NOMO-1 treated with dmso at 0.1 percent for 144 hours (cell line): ENCODE measurements around the gene FADS6.

Source experiments
- DNase-seq: peaks from one replicate; lab custom pipeline; 2025; ENCODE audit not compliant: unreplicated experiment; lab: John Stamatoyannopoulos, UW

The FADS6 gene

DNA sequence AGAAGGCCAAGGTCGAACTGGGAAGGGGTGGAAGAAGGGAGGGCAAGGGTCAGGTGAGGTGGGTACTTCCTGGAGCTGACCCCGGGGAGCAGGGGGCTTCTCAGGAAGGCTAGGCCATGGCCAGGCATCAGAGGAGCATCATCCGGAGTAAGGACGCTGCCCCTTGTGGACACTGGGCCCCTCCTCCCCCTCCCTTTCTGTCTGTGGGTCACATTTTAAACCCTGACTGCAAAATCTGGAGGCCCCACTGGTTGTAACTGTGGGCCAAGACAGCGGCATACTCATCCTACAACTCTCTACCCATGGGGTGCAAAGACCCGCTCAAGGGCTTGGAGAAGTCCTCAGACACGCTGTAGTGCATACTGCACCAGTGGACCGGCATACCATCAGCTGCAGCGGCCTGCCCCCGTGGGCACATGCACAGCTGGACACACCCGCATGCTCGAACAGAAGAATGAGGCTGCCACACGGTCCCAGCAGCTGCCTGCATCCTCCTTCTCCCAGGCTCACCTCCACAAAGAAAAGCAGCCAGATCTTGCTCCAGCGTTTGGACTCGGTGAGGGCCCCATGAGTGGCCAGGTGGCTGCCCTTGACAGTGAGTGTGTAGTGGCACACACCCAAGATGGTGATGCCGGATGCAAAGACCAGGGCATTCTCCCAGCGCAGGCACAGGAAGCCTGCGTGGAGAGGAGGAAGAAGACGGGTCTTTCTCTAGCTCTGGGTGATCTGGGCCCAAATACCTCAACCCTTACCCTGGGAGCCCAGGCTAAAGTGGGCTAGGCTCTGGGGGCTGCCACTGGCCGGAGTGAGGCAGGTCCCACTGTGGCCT is 1.2 kb downstream of the FADS6 start:
- DNase-seq, result no peak

GRCh38 chr17:74890554-74890953 is 2.9 kb downstream of the FADS6 start:
- no peak for DNase-seq

GRCh38 chr17:74888469-74888868 is 5.0 kb downstream of the FADS6 start:
- no peak for DNase-seq

DNA sequence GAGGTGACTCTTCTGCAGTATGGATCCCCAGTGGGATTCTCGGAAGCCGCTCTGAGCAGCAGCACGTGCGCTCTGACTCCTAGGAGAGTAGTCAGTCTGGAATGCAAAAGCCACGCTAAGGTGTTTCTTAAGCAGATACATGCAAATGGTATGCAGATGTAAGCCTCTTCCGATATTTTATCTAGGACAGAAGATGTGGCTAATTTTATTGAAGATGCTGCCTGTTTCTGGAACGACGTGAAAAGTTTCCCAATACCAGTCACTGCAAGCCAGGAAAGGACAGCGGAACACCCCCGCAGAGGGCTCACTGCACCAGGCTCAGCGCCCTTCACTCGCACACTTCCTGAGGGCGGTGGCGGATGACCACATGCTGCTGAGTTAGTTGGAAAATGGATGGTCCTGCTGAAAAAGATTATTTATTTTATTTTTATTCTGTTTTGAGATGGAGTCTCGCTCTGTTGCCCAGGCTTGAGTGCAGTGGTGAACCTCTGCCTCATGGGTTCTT is 10.1 kb downstream of the FADS6 start:
- DNase-seq, result no peak

GRCh38 chr17:74882517-74883240 is 10.8 kb downstream of the FADS6 start:
- DNase-seq, result no peak

- no peak for DNase-seq
Observed at GRCh38 chr17:74881073-74881472, 12.4 kb downstream of the FADS6 start.

DNA sequence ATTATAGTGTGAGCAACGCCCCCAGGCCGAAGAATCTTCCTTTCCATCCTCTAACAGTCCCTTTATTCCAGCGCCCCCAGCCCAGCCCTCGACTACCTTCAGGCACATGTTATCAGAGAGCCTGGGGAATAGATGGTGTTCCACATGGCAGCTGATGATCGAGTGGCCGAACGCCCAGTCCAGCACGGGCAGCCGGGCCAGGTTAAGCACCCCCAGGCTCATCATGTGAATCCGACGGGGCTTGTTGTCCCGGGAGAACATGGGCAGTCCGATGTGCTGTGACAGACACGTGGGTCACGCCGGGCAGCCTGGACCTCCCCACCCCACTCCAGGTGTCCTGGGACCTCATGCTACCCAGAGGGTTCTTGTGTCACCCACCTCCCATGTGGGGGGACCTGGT is 14.1 kb downstream of the FADS6 start:
- no peak for DNase-seq

DNA sequence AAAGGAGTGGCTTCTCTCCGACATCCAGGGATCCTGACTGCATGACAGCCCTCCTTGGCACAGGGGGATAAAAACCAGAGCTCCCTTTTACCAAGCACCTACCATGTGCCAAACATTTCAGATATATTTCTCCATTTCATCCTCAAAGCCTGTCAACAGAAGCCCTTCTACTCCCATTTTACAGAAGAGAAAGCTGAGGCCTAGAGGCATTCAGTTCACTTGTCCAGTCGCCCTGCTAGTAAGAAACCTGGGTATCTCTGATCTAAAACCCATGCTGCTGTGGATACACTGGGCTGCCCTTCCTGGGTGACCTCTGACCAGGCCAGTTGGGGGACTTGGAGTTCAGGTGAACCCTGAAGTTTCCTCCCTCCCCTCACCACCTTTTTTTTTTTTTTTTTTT is 14.8 kb downstream of the FADS6 start:
- no peak for DNase-seq

DNA sequence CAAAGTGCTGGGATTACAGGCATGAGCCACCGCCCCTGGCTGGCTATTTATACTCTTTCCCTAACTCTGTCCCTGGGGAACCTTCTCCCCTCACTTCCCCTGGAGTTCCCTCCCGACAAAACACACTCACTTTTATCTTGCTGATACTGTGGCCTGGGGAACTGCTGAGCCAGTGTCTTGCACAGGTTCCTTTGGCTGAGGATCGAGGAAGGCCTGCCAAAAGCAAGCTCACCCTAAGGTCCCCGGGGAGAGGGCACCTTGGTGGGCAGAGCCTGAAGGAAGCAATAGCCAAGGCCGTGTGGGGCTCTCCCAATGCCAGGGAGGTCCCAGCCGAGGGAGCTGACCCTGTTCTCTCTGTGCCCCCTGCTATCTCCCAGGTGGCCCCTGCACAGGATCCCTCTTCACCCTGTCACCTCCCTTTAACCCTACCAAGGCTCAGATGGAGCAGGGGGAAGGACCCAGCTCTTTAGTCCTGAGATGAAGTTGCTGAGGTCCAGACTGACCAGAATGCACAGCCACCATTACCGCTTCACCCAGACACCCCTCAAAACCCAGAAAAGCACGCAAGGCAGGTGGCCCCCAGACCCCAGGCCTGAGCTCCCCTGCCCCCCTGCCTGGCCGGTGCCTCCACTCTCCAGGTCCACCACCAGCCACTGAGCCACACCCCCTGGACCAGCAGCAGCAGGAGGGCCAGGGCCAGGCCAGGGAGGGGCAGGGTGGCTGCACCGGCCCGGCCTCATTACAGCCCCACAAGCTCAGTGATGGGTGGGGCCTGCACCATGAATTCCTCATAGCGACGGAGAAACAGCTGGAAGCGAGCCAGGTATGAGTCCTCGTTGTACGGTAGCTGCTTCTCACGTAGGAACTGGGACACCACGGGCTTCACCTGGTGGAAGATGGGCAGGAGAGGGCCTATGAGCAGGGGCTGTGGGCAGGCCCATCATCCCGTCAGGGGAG is 15.6 kb downstream of the FADS6 start:
- no peak for DNase-seq

DNA sequence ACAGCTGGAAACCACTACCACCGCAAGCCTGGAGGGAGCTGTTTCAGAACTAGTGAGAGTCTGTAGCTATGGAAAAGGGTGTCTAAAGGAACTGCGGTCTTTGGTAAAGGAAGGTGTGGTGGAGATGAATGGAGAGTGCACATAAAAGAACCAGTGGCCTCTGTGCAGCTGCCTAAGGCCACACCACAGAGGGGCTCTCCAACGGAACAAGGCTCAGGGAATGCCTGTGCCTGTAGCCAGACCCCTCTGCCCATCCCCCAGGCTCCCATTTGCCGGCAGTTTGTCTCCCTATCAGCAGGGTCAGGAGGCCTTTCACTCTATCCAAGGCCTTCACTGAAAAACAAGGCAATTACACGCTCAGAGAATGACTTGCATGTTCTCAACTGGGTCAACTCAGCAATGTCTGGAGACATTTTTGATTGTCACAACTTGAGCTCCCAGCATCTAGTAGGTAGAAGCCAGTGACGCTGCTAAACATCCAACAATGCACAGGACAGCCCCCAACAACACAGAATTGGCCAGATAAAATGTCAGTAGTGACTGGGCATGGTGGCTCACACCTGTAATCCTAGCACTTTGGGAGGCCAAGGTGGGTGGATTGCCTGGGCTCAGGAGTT is 17.3 kb downstream of the FADS6 start:
- DNase-seq, result no peak

GRCh38 chr17:74875155-74875976 is 18.1 kb downstream of the FADS6 start:
- DNase-seq, result no peak

GRCh38 chr17:74874615-74875037 is 18.8 kb downstream of the FADS6 start:
- no peak for DNase-seq

DNA sequence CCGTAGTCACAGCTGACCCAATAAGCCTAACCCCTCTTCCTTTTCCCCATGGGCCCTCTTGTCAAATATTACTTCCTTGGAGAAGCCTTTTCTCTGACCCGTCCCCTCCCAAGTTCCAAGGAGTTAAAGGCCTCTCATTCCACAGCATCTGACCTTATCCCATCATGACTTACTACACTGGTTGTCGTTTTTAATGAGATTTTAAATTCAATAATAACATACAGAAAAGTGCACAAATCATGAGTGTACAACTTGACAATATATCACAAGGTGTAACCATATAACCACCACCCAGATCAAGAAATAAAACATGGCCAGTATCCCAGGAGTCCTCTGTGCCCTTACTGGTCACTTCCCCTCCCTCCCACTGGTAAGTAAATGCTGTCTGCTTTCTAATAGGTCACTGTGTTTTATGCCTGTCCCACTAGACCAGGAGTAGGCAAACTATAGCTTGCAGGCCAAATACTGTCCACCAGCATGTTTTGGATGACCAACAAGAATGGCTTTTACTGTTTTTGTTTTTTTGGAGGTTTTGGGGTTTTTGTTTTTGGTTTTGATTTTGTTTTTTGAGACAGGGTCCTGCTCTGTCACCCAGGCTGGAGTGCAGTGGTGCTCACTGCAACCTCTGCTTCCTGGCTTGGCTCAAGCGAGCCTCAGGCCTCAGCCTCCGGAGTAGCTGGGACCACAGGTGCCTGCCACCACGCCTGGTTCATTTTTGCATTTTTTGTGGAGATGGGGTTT is 19.4 kb downstream of the FADS6 start:
- no peak for DNase-seq

GRCh38 chr17:74873037-74873873 is 20.2 kb downstream of the FADS6 start:
- peak; percentile 99 for DNase-seq

- no peak for DNase-seq
Observed at GRCh38 chr17:74872313-74873036, 21.0 kb downstream of the FADS6 start, which contains the start of gene FDXR. TSS of gene FDXR (minus strand) at chr17:74872994. CDS start at chr17:74872944, 50 bp downstream.

DNA sequence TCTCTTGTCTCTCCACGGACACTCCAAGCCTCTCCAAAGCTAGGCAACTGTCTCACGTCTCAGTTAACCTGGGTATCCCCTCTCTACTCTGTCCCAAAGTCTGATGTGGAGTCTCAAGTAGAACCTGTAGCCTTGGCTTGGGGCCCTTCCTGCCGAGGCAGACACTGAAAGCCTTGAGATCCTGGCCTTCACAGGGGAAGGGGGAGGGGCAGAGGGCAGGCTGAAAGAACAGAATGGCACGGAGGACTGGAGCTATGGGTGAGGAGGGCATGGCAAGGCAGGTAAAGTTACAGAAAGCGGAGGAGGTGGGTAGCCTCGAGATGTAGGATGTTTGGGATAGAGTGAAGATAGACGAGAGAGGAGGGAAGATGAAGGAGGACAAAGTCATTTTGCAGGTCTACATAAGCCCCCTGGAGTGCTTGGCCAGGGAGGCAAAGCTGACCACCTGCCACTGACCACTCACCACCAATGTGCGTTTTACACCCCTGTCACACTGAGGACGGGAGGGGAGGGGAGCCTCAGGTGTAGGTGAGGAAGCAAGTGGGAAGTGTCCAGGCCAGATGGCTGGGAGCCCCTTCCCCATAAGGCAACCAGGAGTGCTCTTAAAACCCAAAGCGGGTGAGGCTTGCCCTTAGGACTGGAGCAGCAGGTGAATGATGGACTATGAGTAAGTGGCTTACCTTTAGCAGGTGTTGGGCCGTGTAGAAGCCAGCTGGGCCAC is 21.9 kb downstream of the FADS6 start:
- no peak for DNase-seq

GRCh38 chr17:74870512-74870911 is 22.9 kb downstream of the FADS6 start:
- DNase-seq, result no peak
